ENCODE data around the gene PRCC. TPM values are rescaled to one million over a fixed set of nuclear protein-coding genes. Genes with fewer than 3 reads are reported as not detected.

Gene PRCC
- total RNA-seq, 1 experiment from 2014 or later = 131 TPM

GRCh38 chr1:156844638-156845037 is 77.3 kb downstream of the PRCC start:
- ChIA-PET CTCF (interaction anchor here (0.6 to 1.0 kb wide), 3 partner anchors 46 to 119 kb away, joined by 3 to 4 read pairs (median 3); no protein-coding TSS in a partner anchor), POLR2A (interaction anchor here (0.6 kb wide), 1 partner anchor 15 kb away, joined by 3 read pairs; no protein-coding TSS in a partner anchor)
- Mint-ChIP-seq H3K4me1 (ENCODE audit: insufficient read depth, unreplicated experiment) (no peaks in the 10 kb centered on the region), H3K4me3 (ENCODE audit: unreplicated experiment) (no peak overlapping the region), H3K9me3 (ENCODE audit: unreplicated experiment) (no peaks in the 10 kb centered on the region), H3K27me3 (ENCODE audit: insufficient read depth, unreplicated experiment) (peaks cover 36% of the 10 kb centered on the region), H3K36me3 (ENCODE audit: insufficient read depth, unreplicated experiment) (no peaks in the 10 kb centered on the region), H3K27ac (ENCODE audit: low read depth, unreplicated experiment) (no peak overlapping the region)
- no peak for DNase-seq (ENCODE audit: unreplicated experiment)
- TF ChIP-seq CTCF (IDR thresholded peaks at IDR 0.05; ENCODE audit: unreplicated experiment) = no peak
- intact Hi-C loops (cut with micrococcal nuclease) = no loop called here
- BruUV-seq (replicated peaks) = no TSS peak

DNA sequence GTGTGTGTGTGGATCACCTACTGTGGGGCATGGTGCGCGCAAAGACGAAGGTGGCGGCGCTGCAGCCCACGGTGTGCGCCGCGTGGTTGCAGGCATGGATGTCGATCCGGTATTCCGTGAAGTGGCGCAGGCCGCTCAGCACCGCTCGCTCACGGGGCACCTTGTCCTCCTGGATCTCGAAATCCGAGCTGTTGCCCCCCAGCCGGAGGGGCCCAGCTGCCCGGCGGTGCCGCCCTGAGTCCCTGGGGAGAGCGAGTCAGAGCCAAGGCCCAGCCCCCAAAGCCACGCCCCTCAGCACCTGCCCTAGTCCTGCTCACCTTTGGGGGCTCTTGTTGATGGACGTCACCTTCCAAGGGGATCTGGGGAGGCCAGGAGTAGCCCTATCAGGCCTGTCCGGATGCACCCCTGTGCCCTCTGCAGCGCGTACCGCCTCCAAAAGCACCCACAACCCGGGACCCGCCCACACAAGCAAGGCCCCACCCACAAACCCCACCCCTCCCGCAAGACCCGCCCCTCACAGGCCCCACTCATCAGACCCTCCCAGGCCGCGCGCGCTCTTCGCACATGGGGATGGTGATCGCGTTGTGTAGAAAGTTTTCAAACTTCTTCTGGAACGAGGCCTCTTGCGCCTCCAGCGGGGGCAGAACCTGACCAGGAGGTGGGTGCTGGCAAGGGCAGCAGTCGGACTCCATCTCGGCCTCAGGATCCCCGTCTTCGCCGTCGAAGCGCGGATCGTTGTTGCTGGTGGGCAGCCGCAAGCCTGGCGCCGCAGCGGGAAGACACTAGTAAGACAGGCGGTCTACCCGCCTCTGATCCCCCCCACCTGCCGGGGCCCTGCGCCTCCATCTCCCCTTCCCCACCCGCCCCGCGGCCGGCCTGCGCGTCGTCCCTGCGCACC is 78.0 kb downstream of the PRCC start:
- ChIA-PET CTCF (interaction anchor here (0.6 to 1.0 kb wide), 3 partner anchors 45 to 120 kb away, joined by 3 to 4 read pairs (median 3); no protein-coding TSS in a partner anchor), POLR2A (interaction anchor here (0.6 kb wide), 1 partner anchor 14 kb away, joined by 3 read pairs; no protein-coding TSS in a partner anchor)
- Mint-ChIP-seq H3K4me1 (ENCODE audit: insufficient read depth, unreplicated experiment) (no peaks in the 10 kb centered on the region), H3K9me3 (ENCODE audit: unreplicated experiment) (no peaks in the 10 kb centered on the region), H3K36me3 (ENCODE audit: insufficient read depth, unreplicated experiment) (no peaks in the 10 kb centered on the region), H3K4me3 (ENCODE audit: unreplicated experiment) (no peak overlapping the region), H3K27ac (ENCODE audit: low read depth, unreplicated experiment) (no peak overlapping the region), H3K27me3 (ENCODE audit: insufficient read depth, unreplicated experiment) (peaks cover 36% of the 10 kb centered on the region)
- TF ChIP-seq CTCF (IDR thresholded peaks at IDR 0.05; ENCODE audit: unreplicated experiment) = no peak
- BruUV-seq (replicated peaks) = no TSS peak
- DNase-seq (ENCODE audit: unreplicated experiment) = no peak
- intact Hi-C loops (cut with micrococcal nuclease) = no loop called here

GRCh38 chr1:156845953-156846545 is 78.7 kb downstream of the PRCC start:
- ChIA-PET POLR2A (no interaction called here), CTCF (interaction anchor here (18.7 kb wide), 1 partner anchor 7 kb away, joined by 353 read pairs; no protein-coding TSS in a partner anchor)
- DNase-seq (ENCODE audit: unreplicated experiment) = no peak
- Mint-ChIP-seq H3K4me3 (ENCODE audit: unreplicated experiment) (no peak overlapping the region), H3K4me1 (ENCODE audit: insufficient read depth, unreplicated experiment) (no peaks in the 10 kb centered on the region), H3K27me3 (ENCODE audit: insufficient read depth, unreplicated experiment) (peaks cover 36% of the 10 kb centered on the region), H3K27ac (ENCODE audit: low read depth, unreplicated experiment) (no peak overlapping the region), H3K9me3 (ENCODE audit: unreplicated experiment) (no peaks in the 10 kb centered on the region), H3K36me3 (ENCODE audit: insufficient read depth, unreplicated experiment) (no peaks in the 10 kb centered on the region)
- no TSS peak for BruUV-seq (replicated peaks)
- no peak for TF ChIP-seq CTCF (IDR thresholded peaks at IDR 0.05; ENCODE audit: unreplicated experiment)
- intact Hi-C loops (cut with micrococcal nuclease) = no loop called here

DNA sequence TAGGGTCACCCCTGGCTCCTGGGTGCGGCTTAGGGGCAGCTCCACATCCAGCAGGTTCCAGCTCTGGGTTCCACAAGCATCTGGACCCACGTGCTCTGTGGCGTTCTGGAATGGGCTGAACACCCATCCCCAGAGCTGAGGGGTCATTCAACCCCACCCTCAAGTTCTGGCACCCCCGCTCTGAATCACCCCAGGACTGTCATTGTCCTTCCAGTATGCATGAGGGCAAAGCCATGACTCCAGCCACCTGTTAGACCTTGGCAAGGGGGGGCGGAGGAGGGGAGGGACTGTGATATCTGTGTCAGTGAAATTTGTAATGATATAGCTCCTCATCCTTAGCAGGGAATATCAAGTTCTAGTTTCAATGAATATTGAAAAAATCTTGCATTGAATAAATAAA is 79.3 kb downstream of the PRCC start:
- peaks cover 36% of the 10 kb centered on the region for H3K27me3 Mint-ChIP-seq (ENCODE audit: insufficient read depth, unreplicated experiment)
- no TSS peak for BruUV-seq (replicated peaks)
- CTCF ChIA-PET = interaction anchor here (0.5 to 18.7 kb wide), 5 partner anchors 8 to 105 kb away, joined by 3 to 353 read pairs (median 3); partner anchors contain the start of genes INSRR and NTRK1

More for the DNA sequence above, 79.3 kb downstream of the PRCC start:
- Mint-ChIP-seq H3K4me3 (ENCODE audit: unreplicated experiment) (no peak overlapping the region), H3K36me3 (ENCODE audit: insufficient read depth, unreplicated experiment) (no peaks in the 10 kb centered on the region), H3K27ac (ENCODE audit: low read depth, unreplicated experiment) (no peak overlapping the region), H3K4me1 (ENCODE audit: insufficient read depth, unreplicated experiment) (no peaks in the 10 kb centered on the region), H3K9me3 (ENCODE audit: unreplicated experiment) (no peaks in the 10 kb centered on the region)
- no peak for TF ChIP-seq CTCF (IDR thresholded peaks at IDR 0.05; ENCODE audit: unreplicated experiment)
- intact Hi-C loops (cut with micrococcal nuclease) = no loop called here
- DNase-seq (ENCODE audit: unreplicated experiment) = no peak
- POLR2A ChIA-PET = interaction anchor here (1.9 kb wide), 1 partner anchor 10 kb away, joined by 7 read pairs; no protein-coding TSS in a partner anchor

Data from MCF 10A (cell line).